HG03439 (cell line): Measurements from ENCODE around the gene OR4D6.
"Not testable (repeated sequence)": the region's sequence is repeated elsewhere in the genome, so short reads cannot be mapped to it uniquely, and the experiment has no call there.

Experiments
- ATAC-seq: cut with Tn5 transposase; IDR thresholded peaks from one replicate; pipeline ENCODE4 v1.9.1; 2021; ENCODE audit warnings: mild to moderate bottlenecking, moderate library complexity; ENCODE audit not compliant: unreplicated experiment

Gene OR4D6

DNA sequence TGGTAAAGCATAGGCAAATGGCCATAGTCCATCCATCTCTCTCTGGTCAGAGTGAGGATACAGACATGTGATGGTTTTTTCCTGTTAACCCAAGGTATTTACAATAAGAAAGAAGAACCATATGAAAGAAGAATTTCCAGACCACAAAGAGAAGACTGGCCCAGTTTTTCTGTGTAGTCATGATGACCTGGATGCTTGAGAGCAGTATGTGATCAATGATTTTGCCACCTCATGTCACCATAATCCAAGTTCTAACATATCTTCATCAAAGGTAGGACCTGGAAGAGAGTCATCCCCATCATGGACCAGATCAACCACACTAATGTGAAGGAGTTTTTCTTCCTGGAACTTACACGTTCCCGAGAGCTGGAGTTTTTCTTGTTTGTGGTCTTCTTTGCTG lies at the start of gene OR4D6:
TSS of gene OR4D6 (plus strand) at position 301 of the 400 bp plus-strand sequence. CDS start at position 301, 0 bp downstream.
- no peak for ATAC-seq

GRCh38 chr11:59413646-59414045 lies 43.1 kb upstream of the OR4D6 start:
- ATAC-seq, result no peak

GRCh38 chr11:59415111-59415510 lies 41.6 kb upstream of the OR4D6 start:
- no peak for ATAC-seq

- no peak for ATAC-seq
Observed at GRCh38 chr11:59416613-59417012, 40.1 kb upstream of the OR4D6 start.

DNA sequence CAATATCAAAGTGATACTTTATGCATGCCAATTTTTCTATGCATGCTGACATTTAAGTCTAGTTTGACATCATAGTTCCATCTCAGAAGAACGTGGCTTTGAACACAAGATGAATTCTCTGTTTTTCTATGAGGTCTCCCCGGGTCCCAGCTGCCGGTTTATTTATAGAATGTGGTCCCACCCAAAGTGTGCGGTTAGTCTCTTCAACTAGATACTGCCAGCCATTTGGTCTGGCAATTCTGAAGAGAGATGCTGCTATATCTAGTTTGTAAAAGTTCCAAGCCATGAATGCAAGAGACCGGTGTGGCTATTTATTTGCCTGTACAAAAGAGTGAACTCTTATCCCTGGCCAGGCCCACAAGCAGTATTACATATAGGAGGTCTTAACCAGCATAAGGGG lies 39.7 kb upstream of the OR4D6 start:
- ATAC-seq, result no peak

DNA sequence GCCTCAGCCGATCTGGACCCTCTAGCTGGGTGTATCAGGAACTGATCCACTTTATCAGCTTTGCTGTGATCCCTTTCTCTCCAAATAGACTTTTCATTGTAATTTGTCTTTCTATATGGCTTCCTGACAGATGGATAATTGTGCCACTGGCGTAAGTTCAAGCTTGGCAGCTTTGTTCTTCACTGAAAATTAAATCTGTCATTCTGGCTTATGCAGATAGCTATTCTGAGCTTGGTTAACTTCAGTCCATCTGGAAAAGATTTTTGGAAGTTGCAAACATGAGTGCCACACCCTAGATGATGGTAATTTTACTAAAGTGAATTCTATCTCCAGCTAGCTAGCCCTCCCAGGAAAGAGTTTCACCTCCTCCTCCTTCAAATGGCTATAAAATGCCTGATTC lies 38.6 kb upstream of the OR4D6 start:
- no peak for ATAC-seq

DNA sequence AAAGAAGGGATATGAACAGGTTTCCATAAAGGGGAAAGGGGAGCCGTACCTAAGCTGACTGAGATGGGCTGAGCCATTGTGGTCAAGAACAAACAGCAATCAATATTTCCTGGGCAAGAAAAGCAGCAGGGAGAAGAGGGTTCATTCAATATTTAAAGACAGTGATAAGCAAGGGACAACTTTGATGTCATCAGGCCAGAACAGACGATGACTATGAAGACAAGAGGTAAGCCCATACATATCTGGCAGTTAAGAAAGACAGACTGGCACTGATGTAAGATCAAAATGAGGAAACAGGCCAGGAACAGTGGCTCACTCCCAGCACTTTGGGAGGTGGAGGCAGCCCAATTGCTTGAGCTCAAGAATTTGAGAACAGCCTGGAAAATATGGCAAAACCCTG lies 32.9 kb upstream of the OR4D6 start:
- no peak for ATAC-seq

DNA sequence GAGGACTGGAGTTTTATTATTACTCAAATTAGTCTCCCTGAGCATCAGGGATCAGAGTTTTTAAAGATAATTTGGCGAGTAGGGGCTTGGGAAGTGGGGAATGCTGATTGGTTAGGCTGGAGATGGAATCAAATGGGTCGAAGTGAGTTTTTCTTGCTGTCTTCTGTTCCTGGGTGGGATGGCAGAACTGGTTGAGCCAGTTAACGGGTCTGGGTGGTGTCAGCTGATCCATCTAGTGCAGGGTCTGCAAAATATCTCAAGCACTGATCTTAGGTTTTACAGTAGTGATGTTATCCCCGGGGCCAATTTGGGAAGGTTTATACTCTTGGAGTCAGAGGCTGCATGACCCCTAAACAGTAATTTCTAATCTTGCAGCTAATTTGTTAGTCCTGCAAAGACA lies 31.6 kb upstream of the OR4D6 start:
- no peak for ATAC-seq

DNA sequence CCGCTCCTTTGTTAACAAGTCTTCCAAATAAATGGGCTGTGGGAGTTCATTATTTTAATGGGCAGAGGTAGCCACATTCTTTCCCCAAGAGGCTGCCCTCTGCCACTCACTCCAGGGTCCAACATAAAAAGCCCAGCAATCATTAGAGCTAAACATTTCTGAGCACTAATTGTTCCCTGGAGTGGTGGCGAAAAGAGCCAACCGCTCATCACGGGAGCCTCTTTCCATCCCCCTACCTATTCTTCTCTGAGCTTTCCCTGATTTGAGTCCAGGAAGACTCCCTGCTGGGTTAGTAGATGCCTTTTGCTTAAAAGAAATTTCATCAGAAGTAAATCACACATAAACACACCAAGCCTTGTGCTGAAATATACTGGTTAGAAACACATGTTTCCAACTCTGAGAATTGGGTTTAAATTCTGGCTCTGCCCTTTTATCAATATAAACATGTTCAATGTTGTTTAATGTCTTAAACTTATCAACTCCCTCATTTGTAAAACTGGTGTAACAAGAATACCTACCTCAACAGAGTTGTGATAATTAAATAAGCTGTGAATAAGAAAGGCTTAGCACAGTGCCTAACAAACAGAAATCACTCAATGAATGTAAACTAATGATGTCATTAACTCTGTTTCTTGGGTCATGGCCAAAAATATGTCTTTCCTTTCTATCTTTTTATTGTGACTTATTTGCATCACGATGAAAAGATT lies 30.2 kb upstream of the OR4D6 start, which contains the start of gene OR5A2:
TSS of gene OR5A2 (minus strand) at position 53 of the 707 bp plus-strand sequence. CDS start 3,460 bp downstream, outside the sequence.
- no peak for ATAC-seq

- no peak for ATAC-seq
Observed at GRCh38 chr11:59427068-59427382, 29.7 kb upstream of the OR4D6 start.

GRCh38 chr11:59429924-59430516 lies 26.7 kb upstream of the OR4D6 start:
- peak; percentile 83 for ATAC-seq

DNA sequence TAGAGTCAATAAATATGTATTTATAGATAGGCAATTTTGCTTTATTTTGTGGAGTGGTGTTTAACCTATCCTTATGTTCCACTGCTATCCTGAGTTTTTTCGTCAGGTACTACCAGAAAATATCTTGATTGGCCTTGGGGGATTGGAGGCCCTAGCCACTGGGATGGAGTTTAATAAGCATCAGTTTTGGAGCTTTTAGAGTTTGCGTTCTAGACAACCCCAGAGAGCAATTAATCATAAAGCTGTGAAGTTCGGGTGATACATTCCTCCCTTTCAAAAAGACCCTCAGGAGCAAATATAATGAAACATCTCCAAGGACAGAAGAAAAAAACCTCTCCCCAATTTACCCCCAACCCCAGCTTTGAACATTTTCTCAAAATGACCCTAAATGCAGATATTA lies 20.6 kb upstream of the OR4D6 start, which contains the start of gene OR5A1:
TSS of gene OR5A1 (plus strand) at position 301 of the 400 bp plus-strand sequence. CDS start 6,700 bp downstream, outside the sequence.
- no peak for ATAC-seq

- no peak for ATAC-seq
Observed at GRCh38 chr11:59437770-59438169, 19.0 kb upstream of the OR4D6 start.

DNA sequence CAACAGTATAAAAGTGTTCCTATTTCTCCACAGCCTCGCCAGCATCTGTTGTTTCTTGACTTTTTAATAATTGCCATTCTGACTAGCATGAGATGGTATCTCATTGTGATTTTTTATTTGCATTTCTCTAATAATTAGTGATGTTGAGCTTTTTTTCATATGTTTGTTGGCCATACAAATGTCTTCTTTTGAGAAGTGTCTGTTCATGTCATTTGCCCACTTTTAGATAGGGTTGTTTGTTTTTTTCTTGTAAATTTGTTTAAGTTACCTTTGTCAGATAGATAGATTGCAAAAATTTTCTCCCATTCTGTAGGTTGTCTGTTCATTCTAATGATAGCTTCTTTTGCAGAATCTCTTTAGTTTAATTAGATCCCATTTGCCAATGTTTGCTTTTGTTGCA lies 11.1 kb upstream of the OR4D6 start:
- not testable (repeated sequence) for ATAC-seq

DNA sequence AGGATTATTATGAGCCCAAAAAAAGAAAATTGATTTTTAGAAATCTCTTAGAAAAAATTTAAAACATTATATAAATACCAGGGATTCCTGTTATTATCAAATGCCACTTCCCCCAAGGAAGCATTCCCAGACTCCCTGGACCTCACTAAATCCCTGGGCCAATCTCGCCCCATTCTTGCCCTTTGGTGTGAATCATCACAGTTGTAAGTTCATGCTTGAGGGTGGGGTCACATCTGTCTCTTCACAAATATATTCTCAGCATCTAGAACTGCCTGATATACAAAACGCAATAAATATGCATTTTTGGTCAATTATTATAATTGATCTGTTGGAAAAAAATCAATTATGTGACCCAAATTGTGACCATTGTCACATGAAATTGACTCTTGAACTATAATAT lies 8.3 kb upstream of the OR4D6 start:
- no peak for ATAC-seq

- ATAC-seq, result no peak
Observed at GRCh38 chr11:59459916-59460315, 3.2 kb downstream of the OR4D6 start.

DNA sequence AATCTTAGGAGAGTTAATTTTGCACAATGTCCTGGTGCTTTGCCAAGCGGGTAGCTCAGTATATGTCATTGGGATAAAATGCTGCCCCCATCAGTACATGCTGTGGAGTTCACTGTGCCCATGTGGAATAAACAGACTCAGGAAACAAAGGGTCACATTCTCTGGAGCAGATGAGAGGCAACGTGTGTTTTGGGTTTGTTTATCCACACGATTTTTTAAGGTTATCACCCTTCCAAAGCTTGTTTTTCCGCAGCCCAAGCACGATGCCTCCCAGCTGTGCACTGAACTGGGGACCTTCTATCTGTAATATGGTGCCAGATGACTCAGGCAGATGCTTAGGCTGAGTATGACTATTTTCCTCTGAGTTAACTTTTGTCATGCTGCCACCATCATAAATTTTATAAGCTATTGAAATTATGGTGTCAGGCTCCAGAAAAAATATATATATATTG lies 6.5 kb downstream of the OR4D6 start:
- no peak for ATAC-seq

DNA sequence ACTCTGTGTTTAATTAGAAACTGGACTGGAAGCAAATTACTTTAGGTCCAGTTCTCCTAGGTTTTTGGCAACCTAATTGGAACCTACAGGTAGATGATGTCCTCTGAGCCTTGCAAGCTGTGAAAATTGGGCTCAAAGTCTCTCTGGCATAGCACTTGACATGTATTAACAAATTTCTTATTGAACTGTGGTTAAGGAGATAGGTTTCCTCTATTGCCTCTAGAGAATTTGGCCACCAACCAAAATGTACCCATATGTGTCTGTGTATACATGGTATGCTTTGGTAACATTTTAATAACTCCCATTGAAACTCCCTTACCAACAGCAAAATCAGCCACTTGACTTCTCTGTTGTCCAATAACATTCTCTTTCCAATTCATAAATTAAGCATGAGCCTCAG lies 16.3 kb downstream of the OR4D6 start, which contains the start of gene OR4D10:
TSS of gene OR4D10 (plus strand) at position 301 of the 400 bp plus-strand sequence. CDS start 4,115 bp downstream, outside the sequence.
- ATAC-seq, result no peak

GRCh38 chr11:59475176-59475575 lies 18.4 kb downstream of the OR4D6 start:
- ATAC-seq, result no peak

DNA sequence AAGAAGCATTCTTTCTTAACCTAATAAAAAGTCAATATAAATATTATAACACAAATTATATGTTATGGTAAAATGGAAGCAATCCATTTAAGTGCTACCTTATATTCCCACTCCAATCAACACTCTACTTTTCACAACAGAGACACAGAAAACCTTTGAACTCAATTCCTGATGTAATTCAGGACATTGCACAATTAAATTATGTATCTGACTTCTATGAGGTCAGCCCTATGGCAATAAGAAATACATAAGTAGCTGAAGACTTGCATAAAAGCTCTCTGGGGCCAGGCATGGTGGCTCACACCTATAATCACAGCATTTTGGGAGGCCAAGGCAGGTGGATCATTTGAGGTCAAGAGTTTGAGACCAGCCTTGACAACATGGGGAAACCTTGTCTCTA lies 23.1 kb downstream of the OR4D6 start:
- ATAC-seq, result no peak

DNA sequence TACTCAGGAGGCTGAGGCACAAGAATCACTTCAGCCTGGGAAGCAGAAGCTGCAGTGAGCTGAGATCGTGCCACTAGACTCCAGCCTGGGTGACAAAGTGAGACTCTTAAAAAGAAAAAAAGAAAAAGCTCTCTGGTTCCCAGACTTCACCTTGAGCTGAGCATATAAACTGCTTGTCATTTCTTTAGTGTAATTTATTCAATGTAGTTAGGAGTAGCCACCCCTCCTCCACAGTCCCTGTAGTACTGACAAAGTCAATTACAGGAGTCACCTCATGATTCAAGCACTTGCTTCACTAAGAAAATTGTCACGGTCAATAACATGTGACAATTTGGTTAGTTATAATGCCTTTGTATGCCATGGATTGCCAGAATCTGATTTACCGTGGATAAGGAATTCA lies 23.6 kb downstream of the OR4D6 start:
- no peak for ATAC-seq

GRCh38 chr11:59501931-59502330 lies 45.2 kb downstream of the OR4D6 start:
- ATAC-seq, result peak; percentile 74
